GM18499 (cell line): ENCODE results near the gene RSL24D1.
"Not testable (repeated sequence)": the region's sequence is repeated elsewhere in the genome, so short reads cannot be mapped to it uniquely, and the experiment has no call there.

Experiments
- ATAC-seq: cut with Tn5 transposase; IDR thresholded peaks from one replicate; pipeline ENCODE4 v1.9.1; 2021; ENCODE audit warnings: moderate number of reproducible peaks; ENCODE audit not compliant: insufficient read depth, unreplicated experiment

The RSL24D1 gene

GRCh38 chr15:55220606-55221005, 23.9 kb upstream of the RSL24D1 start:
- no peak for ATAC-seq

- no peak for ATAC-seq
Observed at GRCh38 chr15:55218056-55218455, 21.3 kb upstream of the RSL24D1 start.

DNA sequence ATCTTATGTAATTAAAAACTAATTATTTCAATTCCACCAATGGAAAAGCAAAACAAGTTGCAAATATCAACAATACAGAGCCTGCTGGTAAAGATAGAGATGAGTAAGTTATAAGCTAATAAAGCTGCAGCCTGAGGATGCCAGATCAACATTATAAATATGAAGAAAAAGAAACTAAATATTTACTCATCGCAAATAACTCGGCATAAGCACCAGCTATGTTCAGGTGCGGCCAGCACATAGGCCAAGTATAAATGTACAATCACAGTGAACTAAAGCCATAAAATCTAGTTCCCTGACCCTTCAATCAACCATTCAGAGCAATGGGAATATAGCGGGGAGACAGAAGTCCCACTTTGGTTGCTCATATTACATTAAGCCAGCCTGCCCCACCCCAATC, 7.7 kb upstream of the RSL24D1 start:
- ATAC-seq = no peak

- ATAC-seq = no peak
Observed at GRCh38 chr15:55202206-55202605, 5.5 kb upstream of the RSL24D1 start.

- no peak for ATAC-seq
Observed at GRCh38 chr15:55198706-55199105, 2.0 kb upstream of the RSL24D1 start.

DNA sequence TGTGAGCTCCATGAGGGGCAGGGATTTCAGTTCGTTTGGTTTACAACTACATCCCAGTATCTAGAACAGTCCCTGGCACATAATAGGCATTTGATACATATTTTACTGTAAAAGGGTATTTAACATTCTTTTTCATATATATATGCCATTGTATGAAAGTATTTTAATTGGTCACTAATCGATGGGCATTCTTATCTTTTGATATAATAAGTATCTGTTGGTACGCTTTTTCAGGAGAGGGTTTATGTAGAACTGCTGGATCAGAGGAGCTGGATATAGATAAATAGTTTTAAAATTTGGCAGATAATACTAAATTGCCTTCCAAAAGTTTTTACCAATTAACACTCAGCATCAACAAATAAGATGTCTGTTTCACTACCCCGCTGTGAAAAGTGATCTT, 978 bp upstream of the RSL24D1 start:
- ATAC-seq = no peak

DNA sequence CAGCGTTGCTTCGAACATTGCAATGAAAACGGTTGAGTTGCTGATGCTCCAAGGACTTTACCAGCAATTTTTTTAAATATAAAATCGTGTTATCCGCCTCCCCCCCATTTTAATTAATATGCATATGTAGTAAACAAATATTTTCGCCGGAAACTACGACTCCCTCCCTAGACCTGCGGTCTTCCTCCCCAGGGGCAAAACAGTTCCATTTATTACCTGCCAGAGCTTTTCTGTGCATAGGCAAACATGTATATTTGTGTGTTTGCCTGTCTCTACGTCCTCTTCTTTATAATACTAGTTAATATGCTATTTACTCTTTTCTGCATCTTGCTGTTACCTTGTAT, 593 bp upstream of the RSL24D1 start:
- ATAC-seq = peak; percentile 4

DNA sequence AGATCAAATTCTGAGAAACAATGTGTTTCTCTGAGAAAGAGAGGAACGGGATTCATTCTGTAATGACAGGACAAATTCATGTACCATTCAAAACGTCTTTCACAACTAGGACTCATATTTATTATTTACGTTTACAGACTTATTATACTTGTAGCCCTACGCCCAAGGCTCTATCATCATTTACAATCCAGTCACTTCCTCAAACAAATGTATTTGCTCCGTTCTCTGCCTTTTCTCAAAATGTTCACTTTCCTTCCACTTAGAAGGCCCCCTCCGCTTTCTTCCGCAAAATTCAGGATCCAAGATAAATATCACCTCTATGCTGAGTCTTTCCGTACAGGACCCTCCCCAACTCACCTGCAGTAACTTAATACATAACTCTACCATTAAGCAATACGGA, 745 bp downstream of the RSL24D1 start:
- ATAC-seq = no peak

- ATAC-seq = no peak
Observed at GRCh38 chr15:55194256-55194655, 2.5 kb downstream of the RSL24D1 start.

DNA sequence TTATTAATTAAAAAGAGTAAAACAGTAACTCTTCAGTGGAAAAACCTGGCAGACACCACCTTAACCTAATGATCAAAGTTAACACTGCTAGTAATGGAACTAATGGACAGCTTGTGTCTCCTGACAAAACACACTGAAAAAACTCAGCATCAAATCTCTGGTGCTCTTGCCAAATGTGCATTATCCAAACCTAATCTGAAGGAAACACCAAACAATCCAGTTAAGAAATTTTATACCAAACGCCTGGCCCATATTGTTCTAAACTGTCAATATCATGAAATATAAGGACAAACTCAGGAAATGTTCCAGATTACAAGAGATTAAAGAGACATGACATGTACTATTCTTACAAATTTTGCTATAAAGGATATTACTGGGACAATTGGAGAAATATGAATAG, 10.4 kb downstream of the RSL24D1 start:
- no peak for ATAC-seq

DNA sequence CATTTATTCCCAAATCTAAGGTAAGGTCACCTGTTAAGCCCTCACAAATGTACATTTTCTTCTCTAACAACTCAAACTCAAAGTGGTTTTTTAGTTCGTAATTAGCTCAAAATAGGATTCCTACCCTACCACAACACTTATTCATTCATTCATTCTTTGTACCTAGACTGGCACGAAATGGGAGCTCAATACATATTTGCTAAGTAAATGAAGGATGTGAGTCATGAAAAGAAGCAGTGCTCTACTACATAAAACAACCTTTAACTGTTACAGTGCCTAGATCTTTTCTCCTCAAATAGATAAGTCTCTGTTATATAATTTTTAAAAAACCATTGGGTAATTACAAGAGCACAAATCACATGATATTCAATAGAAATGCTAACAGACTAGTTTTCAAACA, 13.1 kb downstream of the RSL24D1 start:
- ATAC-seq = no peak

DNA sequence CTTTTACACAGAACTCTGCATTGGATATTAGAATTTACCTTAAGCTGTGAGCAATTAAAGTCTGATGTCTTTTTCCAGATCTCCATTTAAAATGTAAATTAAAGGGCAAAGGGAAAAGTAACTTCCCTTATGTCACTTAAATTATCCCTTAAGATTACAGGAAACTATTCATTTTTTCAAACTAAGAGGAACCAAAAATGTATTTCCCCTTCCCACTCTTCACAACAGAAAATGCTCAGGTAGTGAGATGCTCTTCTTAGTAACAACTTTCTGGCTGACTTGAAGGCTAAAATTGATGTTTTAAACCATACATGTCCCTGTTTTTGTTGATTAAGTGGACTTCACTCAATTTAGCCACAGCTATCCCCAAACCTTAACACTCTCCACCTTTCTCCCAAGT, 17.6 kb downstream of the RSL24D1 start:
- no peak for ATAC-seq

GRCh38 chr15:55170361-55170760, 26.4 kb downstream of the RSL24D1 start:
- ATAC-seq = no peak

- ATAC-seq = no peak
Observed at GRCh38 chr15:55168350-55168974, 28.3 kb downstream of the RSL24D1 start.

GRCh38 chr15:55164284-55164683, 32.5 kb downstream of the RSL24D1 start:
- ATAC-seq = no peak

DNA sequence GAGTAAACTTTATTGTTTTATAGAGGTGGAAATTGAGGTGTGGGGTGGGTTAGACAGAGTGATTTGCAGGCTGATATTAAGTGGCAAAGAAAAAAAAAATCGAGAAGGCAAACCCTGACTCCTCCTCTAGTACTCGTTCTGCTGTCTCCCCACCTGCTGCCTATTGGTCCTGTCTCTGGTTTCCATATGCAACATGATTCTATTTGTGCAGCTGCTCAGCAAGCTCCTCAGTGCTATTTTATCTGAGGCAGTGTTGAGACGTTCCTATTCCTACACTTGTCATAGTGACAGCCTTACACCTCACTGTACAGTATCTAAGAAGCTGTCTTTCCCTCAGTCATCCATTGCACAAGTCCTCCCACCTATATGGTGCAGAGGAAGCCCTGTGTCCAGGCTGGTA, 45.1 kb downstream of the RSL24D1 start:
- ATAC-seq = no peak

DNA sequence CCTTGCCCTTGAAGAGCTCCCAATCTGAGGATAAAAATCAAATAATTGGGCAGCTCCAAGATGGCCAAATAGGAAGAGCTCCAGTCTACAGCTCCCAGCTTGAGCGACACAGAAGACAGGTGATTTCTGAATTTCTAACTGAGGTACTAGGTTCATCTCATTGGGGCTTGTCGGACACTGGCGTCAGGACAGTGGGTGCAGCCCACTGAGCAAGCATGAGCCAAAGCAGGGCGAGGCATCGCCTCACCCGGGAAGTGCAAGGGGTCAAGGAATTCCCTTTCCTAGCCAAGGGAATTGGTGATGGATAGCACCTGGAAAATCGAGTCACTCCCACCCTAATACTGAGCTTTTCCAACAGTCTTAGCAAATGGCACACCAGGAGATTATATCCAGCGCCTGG, 53.6 kb downstream of the RSL24D1 start:
- ATAC-seq = not testable (repeated sequence)

GRCh38 chr15:55133972-55134371, 62.8 kb downstream of the RSL24D1 start:
- no peak for ATAC-seq

- ATAC-seq = no peak
Observed at GRCh38 chr15:55132672-55133071, 64.1 kb downstream of the RSL24D1 start.
